Stomach (tissue), 4 donors: ENCODE measurements around the gene CMYA5.

Source experiments
- EP300 ChIP-seq: sonication (generic); formaldehyde crosslinking; IDR thresholded peaks from one replicate; pipeline ENCODE4 v1.6.1; 2017; ENCODE audit warnings: antibody characterized with exemption
- POLR2A ChIP-seq, 4 donors: fragments of 450-650 bp; IDR thresholded peaks; one replicate each; pipeline ENCODE4 v1.6.1; 2016; ENCODE audit warnings: antibody characterized with exemption in 4 of 4, control low read depth in 2 of 4, mild to moderate bottlenecking in 1 of 4, moderate library complexity in 1 of 4
- POLR2AphosphoS5 ChIP-seq, 3 donors: sonication (generic); formaldehyde crosslinking; IDR thresholded peaks; one replicate each; pipeline ENCODE4 v1.6.1; 2016; ENCODE audit warnings: antibody characterized with exemption in 3 of 3
- TF ChIP-seq, protein P1 (sequence below), 7 experiments: fragments of 450-650 bp in 4 of 7; fragments of 200-600 bp in 3 of 7; sonication (generic) in 3 of 7; IDR thresholded peaks; one replicate each; pipeline ENCODE4 v1.5.1; 2016 to 2019; ENCODE audit warnings: antibody characterized with exemption in 7 of 7, control low read depth in 2 of 7, mild to moderate bottlenecking in 1 of 7

DNA sequence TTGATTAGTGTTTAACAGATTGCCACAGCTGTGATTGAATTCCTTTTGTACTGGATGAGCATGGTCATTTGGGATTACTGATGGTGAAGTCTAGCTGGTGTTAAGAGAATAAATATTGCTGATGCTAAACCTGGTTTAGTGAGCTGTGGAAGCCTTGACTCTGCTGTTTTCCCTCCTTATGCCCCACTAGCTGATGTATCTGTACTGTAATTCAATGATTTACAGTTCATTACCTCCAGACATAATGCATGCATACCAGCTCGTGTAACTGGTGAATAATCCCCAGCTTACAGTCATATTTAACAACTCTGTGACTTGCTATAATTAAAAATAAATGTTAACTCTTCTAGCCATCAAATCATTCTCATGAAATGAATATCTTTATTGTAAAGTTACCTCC, 1.7 kb upstream of the CMYA5 start:
- TF ChIP-seq POLR2AphosphoS5 (IDR thresholded peaks at IDR 0.05) (no peak), POLR2A (IDR thresholded peaks at IDR 0.05) (no peak), EP300 (no peak)
- TF ChIP-seq, protein P1, sequence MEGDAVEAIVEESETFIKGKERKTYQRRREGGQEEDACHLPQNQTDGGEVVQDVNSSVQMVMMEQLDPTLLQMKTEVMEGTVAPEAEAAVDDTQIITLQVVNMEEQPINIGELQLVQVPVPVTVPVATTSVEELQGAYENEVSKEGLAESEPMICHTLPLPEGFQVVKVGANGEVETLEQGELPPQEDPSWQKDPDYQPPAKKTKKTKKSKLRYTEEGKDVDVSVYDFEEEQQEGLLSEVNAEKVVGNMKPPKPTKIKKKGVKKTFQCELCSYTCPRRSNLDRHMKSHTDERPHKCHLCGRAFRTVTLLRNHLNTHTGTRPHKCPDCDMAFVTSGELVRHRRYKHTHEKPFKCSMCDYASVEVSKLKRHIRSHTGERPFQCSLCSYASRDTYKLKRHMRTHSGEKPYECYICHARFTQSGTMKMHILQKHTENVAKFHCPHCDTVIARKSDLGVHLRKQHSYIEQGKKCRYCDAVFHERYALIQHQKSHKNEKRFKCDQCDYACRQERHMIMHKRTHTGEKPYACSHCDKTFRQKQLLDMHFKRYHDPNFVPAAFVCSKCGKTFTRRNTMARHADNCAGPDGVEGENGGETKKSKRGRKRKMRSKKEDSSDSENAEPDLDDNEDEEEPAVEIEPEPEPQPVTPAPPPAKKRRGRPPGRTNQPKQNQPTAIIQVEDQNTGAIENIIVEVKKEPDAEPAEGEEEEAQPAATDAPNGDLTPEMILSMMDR (IDR thresholded peaks at IDR 0.05): no peak
